ENCODE data around the gene CSTB.

Gene CSTB

DNA sequence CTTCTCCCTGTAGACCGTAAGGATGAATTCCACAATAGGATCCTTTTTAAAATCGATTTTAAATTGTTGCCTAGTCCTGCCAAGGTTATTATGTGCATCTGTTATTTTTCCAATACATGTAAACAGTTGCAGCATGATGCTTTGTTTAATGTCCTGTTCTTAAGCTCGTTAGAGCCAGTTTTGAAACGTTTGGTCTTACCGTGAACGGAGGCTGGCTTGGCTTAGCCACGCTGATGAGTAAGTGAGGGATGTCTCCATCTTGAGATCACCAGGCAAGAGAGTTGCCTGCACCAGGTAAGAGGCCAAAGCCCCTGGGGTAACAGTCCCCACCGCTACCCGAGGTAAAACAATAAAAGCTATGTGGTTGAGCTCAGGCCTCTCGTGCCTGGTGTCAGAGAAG is 17.3 kb downstream of the CSTB start:
- in situ Hi-C loops (cut with HindIII; ENCODE audit: low pct_ligation_motif_present, low pct_unique_long_range_greater_than_20kb, low sequenced_read_pairs) = no loop called here
- DNase-seq = no peak

GRCh38 chr21:43758111-43758641 is 17.9 kb downstream of the CSTB start:
- no peak for DNase-seq
- in situ Hi-C loops (cut with HindIII; ENCODE audit: low pct_ligation_motif_present, low pct_unique_long_range_greater_than_20kb, low sequenced_read_pairs) = no loop called here

- in situ Hi-C loops (cut with HindIII; ENCODE audit: low pct_ligation_motif_present, low pct_unique_long_range_greater_than_20kb, low sequenced_read_pairs) = no loop called here
- DNase-seq = no peak
Measured at GRCh38 chr21:43757601-43758000, 18.5 kb downstream of the CSTB start.

DNA sequence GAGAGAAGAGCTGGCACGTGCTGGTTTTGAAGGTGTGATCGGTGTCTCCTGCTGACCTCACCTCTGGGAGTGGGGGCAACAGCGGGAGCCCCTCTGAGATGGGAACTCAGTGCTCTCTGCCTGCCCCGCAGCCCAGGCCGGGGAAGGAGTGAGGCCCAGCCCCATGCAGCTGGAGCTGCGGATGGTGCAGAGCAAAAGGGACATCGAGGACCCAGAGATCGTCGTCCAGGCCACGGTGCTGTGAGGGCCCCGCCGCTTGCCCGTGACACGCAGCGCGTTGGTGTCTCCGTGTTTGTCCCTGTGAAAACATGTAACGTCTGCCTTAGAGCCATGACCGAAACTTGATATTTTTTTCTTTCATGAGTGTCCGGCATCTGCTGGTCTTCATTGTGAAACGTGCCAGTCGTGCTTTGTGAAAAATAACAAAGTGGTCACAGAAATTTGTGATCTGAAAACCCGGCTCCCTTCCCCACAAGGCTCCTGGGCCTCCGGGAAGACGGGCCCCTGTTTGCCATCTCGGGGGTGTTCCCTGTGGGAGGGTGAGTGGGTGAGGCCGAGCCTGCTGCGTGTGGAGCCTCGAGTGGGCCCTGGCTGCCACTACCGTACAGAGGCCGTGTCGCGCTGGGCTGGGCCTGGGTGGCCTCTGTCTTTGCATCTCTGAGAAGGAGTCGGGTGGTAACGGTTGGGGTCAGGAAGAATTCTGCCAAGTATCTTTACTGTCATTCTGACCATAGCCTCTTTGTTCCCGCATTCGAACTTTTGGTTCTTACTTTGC is 20.1 kb downstream of the CSTB start:
- DNase-seq = no peak
- in situ Hi-C loops (cut with HindIII; ENCODE audit: low pct_ligation_motif_present, low pct_unique_long_range_greater_than_20kb, low sequenced_read_pairs) = no loop called here

DNA sequence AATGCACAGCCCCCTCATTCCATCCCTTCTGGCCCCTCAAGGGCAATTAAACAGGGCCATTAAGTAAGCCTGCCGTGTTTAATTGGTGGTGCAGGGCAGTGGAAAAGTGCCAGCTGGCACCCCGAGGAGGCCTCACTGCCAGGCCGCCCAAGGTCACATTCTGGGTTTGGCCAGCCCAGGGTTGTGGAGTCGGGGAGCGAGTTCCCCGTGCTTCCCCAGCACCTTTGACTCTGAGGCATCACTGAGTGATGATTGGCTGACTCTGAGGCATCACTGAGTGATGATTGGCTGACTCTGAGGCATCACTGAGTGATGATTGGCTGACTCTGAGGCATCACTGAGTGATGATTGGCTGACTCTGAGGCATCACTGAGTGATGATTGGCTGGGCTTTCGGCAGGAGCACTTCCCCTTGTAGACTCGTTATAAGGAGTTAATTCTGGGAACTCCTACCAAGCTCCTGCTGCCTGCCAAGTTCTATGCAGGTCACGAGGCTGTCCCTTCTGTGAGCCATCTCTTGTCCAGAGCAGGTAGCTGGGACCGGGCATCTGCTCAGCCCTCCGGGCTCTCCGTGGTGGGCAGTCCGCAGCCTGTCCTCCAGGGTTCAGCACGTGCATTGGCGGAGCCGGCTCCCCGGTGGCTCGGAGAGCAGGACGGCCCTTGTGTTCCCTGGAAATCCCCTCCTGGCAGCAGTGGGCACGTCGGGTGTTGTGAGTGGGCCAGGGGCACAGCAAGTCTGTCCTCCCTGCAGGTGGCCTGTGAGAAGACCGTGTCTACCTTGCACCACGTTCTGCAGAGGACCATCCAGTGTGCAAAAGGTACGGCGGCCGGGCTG is 20.9 kb downstream of the CSTB start:
- DNase-seq = no peak
- in situ Hi-C loops (cut with HindIII; ENCODE audit: low pct_ligation_motif_present, low pct_unique_long_range_greater_than_20kb, low sequenced_read_pairs) = no loop called here

DNA sequence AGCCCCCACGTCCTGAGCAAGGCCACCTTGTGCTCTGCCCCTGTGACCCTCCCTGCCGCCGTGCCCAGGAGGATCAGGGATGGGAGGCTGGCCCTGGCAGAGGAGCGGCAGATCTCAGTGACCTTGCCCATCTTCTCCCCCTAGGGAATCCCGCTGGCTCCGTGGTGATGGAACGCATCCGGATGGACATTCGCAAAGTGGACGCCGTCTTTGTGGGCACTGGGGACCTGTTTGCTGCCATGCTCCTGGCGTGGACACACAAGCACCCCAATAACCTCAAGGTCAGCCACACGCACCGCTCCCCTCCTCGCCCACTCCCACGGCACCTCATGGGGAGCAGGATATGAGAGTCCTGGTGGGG is 22.7 kb downstream of the CSTB start:
- DNase-seq = no peak
- in situ Hi-C loops (cut with HindIII; ENCODE audit: low pct_ligation_motif_present, low pct_unique_long_range_greater_than_20kb, low sequenced_read_pairs) = no loop called here

DNA sequence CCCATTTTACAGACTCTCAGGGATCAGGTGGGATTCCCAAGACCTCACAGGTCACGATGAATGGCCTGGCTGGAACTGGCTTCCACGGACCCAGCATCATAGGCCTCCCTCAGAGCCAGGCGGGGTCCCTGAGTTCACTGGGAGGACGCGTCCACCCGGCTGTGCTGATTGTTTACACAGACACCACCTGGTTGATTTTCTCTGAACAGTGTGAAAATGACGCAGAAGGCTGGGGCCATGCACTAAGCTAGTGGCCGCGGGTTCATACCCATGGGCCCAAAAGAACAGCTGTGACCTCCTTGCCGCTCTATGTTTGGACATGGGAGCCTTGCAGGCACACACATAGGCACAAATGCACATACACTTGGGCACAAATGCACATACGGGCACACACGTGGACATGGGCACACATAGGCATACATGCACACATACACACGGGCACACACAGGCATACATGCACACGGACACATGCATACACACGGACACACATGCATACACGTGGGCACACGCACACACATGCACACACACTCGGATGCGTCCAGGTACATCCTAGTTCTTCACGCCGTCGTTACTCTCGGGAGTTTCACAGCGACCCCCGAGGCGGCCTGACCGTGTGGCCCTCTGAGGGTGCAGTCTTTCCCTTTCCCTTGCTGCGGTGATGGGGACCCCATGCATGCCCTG is 23.2 kb downstream of the CSTB start:
- no peak for DNase-seq

DNA sequence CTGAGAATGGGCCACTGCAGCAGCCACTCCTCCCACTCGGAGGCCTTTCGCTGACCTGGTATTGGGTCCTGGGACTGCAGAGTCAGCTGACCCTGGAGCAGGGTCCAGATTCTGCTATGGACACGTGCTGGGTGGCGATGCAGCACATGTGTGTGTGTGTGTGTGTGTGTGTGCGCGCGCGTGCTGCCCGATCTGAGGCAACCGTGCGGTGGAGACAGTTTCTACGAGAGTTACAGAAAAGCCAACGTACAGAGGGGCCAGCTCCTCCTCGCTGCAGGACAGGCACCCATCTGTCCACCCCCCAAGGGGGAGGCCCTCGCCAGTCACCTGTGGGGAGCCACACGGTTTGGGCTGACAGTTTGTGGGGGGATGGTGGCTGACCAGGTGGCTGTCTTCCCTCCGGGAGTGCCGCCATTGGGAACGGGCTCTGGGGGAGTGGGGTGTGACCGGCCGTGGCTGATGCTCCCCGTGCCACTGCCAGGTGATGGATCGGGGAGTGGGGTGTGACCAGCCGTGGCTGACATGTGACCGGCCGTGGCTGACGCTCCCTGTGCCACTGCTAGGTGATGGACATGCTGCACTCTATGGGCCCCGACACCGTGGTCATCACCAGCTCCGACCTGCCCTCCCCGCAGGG is 24.0 kb downstream of the CSTB start:
- in situ Hi-C loops (cut with HindIII; ENCODE audit: low pct_ligation_motif_present, low pct_unique_long_range_greater_than_20kb, low sequenced_read_pairs) = no loop called here
- no peak for DNase-seq

More for the DNA sequence above, 23.2 kb downstream of the CSTB start:
- in situ Hi-C loops (cut with HindIII; ENCODE audit: low pct_ligation_motif_present, low pct_unique_long_range_greater_than_20kb, low sequenced_read_pairs) = no loop called here

DNA sequence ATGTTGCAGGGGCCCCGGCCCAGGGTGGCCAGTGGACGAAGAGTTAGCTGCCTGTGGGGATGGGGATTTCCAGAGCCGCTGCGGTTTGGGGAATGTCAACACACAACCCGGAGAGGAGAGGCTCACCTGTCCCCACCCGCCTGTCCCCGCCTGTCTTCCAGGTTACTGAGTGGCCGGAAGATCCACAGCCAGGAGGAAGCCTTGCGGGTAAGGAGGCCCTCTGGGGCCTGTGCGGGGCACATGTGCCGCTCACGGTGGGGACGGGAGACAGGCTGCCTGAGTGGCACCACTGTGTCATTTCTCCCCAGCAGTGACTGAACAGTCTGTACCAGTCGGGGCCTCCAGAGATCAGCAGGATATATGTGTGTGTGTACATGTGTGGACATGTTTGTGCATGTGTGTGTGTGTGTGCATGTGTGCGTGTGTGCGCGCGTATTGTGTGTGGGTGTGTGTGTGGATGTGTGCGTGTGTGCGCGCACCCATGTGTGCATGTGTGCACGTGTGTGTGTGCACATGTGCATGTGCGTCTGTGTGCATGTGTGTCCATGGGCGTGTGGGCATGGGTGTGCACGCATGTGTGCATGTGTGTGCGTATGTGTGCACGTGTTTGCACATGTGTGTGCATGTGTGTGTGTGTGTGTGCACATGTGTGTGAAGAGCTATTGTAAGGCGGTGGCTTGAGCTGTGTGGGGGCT is 25.6 kb downstream of the CSTB start:
- DNase-seq = no peak
- in situ Hi-C loops (cut with HindIII; ENCODE audit: low pct_ligation_motif_present, low pct_unique_long_range_greater_than_20kb, low sequenced_read_pairs) = no loop called here

GRCh38 chr21:43749651-43750262 is 26.4 kb downstream of the CSTB start:
- in situ Hi-C loops (cut with HindIII; ENCODE audit: low pct_ligation_motif_present, low pct_unique_long_range_greater_than_20kb, low sequenced_read_pairs) = no loop called here
- no peak for DNase-seq

- in situ Hi-C loops (cut with HindIII; ENCODE audit: low pct_ligation_motif_present, low pct_unique_long_range_greater_than_20kb, low sequenced_read_pairs) = no loop called here
- no peak for DNase-seq
Measured at GRCh38 chr21:43748622-43749021, 27.5 kb downstream of the CSTB start.

DNA sequence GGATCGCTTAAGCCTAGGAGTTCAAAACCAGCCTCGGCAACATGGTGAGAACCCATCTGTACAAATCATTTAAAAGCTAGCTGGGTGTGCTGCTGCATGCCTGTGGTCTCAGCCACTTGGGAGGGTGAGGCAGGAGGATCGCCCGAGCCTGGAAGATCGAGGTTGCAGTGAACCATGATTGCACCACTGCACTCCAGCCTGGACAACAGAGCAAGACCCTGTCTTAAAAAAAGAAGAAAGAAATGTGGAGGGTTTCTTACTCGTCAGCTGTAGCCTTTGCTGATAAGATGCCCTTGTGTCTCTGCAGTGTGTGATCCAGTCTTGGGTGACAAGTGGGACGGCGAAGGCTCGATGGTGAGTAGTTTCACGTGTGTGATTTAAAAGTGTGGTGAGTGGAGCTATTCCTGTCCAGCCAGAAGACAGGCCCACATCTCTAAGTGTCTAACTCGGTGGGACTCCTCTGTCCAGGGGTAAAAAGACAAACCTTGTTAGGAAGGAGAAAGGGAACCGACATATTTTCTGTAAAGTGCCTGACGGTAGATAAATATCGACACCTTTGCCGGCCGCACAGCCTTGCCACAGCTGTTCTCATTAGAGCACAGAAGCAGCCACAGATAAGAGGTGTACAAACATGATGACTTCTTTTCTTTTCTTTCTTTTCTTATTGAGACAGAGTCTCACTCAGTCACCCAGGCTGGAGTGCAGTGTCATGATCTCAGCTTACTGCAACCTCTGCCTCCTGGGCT is 30.2 kb downstream of the CSTB start:
- DNase-seq = no peak
- in situ Hi-C loops (cut with HindIII; ENCODE audit: low pct_ligation_motif_present, low pct_unique_long_range_greater_than_20kb, low sequenced_read_pairs) = no loop called here

DNA sequence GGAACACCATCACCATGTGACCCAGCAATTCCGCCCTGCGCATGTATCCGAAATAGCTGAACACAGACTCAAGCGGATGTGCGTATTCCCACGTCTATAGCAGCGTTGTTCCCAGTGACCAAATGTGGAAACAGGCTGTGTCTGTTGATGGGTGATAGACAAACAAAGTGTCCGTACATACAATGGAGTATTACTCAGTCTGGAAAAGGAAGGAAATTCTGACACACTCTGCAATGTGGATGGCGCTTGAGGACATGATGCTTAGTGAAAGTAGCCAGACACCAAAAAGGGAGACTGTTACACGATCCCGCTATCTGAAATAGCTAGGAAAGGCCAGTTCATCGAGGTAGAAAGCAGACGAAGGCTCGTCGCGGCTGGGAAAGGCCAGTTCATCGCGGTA is 31.4 kb downstream of the CSTB start:
- in situ Hi-C loops (cut with HindIII; ENCODE audit: low pct_ligation_motif_present, low pct_unique_long_range_greater_than_20kb, low sequenced_read_pairs) = no loop called here
- no peak for DNase-seq

- in situ Hi-C loops (cut with HindIII; ENCODE audit: low pct_ligation_motif_present, low pct_unique_long_range_greater_than_20kb, low sequenced_read_pairs) = no loop called here
- no peak for DNase-seq
Measured at GRCh38 chr21:43743947-43744346, 32.2 kb downstream of the CSTB start.

GRCh38 chr21:43741423-43742096 is 34.5 kb downstream of the CSTB start:
- no peak for DNase-seq
- in situ Hi-C loops (cut with HindIII; ENCODE audit: low pct_ligation_motif_present, low pct_unique_long_range_greater_than_20kb, low sequenced_read_pairs) = no loop called here

DNA sequence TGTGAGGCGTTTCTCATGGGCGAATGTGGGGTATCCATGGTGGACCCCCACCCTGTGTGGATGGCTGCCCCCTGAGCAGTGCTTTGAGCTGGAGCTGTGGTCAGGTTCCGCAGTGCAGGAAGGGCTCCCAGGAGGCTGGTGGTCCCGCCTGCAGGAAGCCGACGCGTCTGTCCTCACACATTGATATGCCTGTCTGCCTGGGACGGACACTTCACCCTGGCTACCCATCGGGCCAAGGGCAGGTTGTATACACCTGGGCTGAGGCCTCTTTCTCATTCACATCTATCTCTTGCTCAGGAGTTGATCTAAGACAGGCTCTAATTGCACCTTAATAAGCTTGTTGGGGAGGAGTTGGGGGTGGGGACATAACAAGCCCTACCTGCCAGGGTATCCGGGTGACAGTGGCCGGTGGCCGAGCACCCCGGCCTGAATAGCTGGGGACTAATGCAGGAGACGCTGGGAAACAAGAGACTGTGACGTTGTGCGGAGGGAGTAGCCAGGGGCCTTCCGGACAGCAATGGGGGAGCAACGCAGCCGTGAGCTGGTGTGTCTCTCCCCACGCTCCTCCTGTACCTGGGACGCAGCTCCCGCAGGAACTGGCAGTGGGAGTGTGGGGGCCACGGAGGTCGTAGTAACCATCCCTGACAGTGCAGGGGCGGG is 35.5 kb downstream of the CSTB start:
- in situ Hi-C loops (cut with HindIII; ENCODE audit: low pct_ligation_motif_present, low pct_unique_long_range_greater_than_20kb, low sequenced_read_pairs) = no loop called here
- DNase-seq = peak; percentile 33

Data from ACHN (cell line).